Measurements from ENCODE around the gene ALDH1A3. TPM values are rescaled to one million over a fixed set of nuclear protein-coding genes. Genes with fewer than 3 reads are reported as not detected.

The ALDH1A3 gene
- total and polyA plus RNA-seq, 2 donors (not counting 1 experiment from before 2014, with no cell fraction given), result not detected

- no CpG with 5 or more reads among the region's 4 CpGs for WGBS (ENCODE audit: insufficient coverage)
- Histone ChIP-seq H4K20me1 (ENCODE audit: control insufficient read depth, insufficient read depth, low read length, poor library complexity, severe bottlenecking) (no peaks in the 10 kb centered on the region), H3K9ac (ENCODE audit: low read length) (no peak overlapping the region), H3K4me2 (replicated peaks; ENCODE audit: low read depth, low read length, poor library complexity, severe bottlenecking) (no peak overlapping the region), H3K36me3 (replicated peaks in 1 of 2; ENCODE audit: control extremely low read depth in 1 of 2, control insufficient read depth in 1 of 2, extremely low read depth in 1 of 2, insufficient read depth in 2 of 2, low read length in 1 of 2) (no peaks in the 10 kb centered on the region), H3K4me1 (ENCODE audit: control insufficient read depth in 2 of 2, insufficient read depth in 2 of 2, low read length in 2 of 2) (peaks cover 2 to 12% of the 10 kb centered on the region in 2 donors), H3K9me3 (ENCODE audit: control extremely low read depth in 1 of 3, control insufficient read depth in 2 of 3, insufficient read depth in 1 of 3, low read length in 2 of 3) (peaks cover 0 to 3% (median 0%) of the 10 kb centered on the region in 3 donors), H3K27ac (ENCODE audit: low read length in 2 of 2) (no peak overlapping the region), H3K4me3 (ENCODE audit: control extremely low read depth in 1 of 5, extremely low read depth in 1 of 5, insufficient read depth in 1 of 5, low read depth in 2 of 5, low read length in 4 of 5) (no peak overlapping the region), H3K27me3 (replicated peaks in 1 of 4; ENCODE audit: control extremely low read depth in 1 of 4, control insufficient read depth in 3 of 4, insufficient read depth in 4 of 4, low read length in 3 of 4) (peaks cover 0 to 7% (median 1%) of the 10 kb centered on the region in 4 experiments), H3K79me2 (ENCODE audit: control insufficient read depth, insufficient read depth, low read length) (no peaks in the 10 kb centered on the region), H2AFZ (ENCODE audit: insufficient read depth, low read depth, low read length, poor library complexity, severe bottlenecking) (no peak overlapping the region)
- no peak for TF ChIP-seq CTCF (IDR thresholded peaks at IDR 0.05)
- no peak for TF ChIP-seq EZH2 (IDR thresholded peaks at IDR 0.05; ENCODE audit: borderline replicate concordance, insufficient read depth, low read depth, low read length, poor library complexity, severe bottlenecking)
- no peaks in the 10 kb centered on the region for H3K9me3 Mint-ChIP-seq (ENCODE audit: insufficient read depth)
- peaks cover 15% of the 10 kb centered on the region for H3K27me3 Mint-ChIP-seq
- CTCF ChIA-PET, result interaction anchor here (1.0 kb wide), 2 partner anchors 20 to 154 kb away, joined by 3 to 5 read pairs; no protein-coding TSS in a partner anchor
- POLR2A ChIA-PET, result no interaction called here
- DNase-seq (no peak), ATAC-seq (ENCODE audit: low read depth) (no peak)
- no peak overlapping the region for H3K27ac Mint-ChIP-seq
- H3K4me1 Mint-ChIP-seq, result peaks cover 8% of the 10 kb centered on the region
- no peak overlapping the region for H3K4me3 Mint-ChIP-seq
- intact Hi-C loops (cut with micrococcal nuclease), result no loop called here
Observed at GRCh38 chr15:100852630-100853029, 27.0 kb upstream of the ALDH1A3 start.

GRCh38 chr15:100853676-100854440 lies 25.8 kb upstream of the ALDH1A3 start:
- Mint-ChIP-seq H3K9me3 (ENCODE audit: insufficient read depth) (no peaks in the 10 kb centered on the region), H3K27me3 (peaks cover 18% of the 10 kb centered on the region), H3K4me1 (peaks cover 8% of the 10 kb centered on the region), H3K4me3 (no peak overlapping the region), H3K27ac (no peak overlapping the region)
- Histone ChIP-seq H3K4me3 (ENCODE audit: control extremely low read depth in 1 of 5, extremely low read depth in 1 of 5, insufficient read depth in 1 of 5, low read depth in 2 of 5, low read length in 4 of 5) (no peak overlapping the region), H3K4me1 (ENCODE audit: control insufficient read depth in 2 of 2, insufficient read depth in 2 of 2, low read length in 2 of 2) (peaks cover 2 to 10% of the 10 kb centered on the region in 2 donors), H2AFZ (ENCODE audit: insufficient read depth, low read depth, low read length, poor library complexity, severe bottlenecking) (no peak overlapping the region), H3K27ac (ENCODE audit: low read length in 2 of 2) (no peak overlapping the region), H3K79me2 (ENCODE audit: control insufficient read depth, insufficient read depth, low read length) (no peaks in the 10 kb centered on the region), H3K4me2 (replicated peaks; ENCODE audit: low read depth, low read length, poor library complexity, severe bottlenecking) (no peak overlapping the region), H3K36me3 (replicated peaks in 1 of 2; ENCODE audit: control extremely low read depth in 1 of 2, control insufficient read depth in 1 of 2, extremely low read depth in 1 of 2, insufficient read depth in 2 of 2, low read length in 1 of 2) (no peaks in the 10 kb centered on the region), H3K9me3 (ENCODE audit: control extremely low read depth in 1 of 3, control insufficient read depth in 2 of 3, insufficient read depth in 1 of 3, low read length in 2 of 3) (peaks cover 0 to 3% (median 0%) of the 10 kb centered on the region in 3 donors), H4K20me1 (ENCODE audit: control insufficient read depth, insufficient read depth, low read length, poor library complexity, severe bottlenecking) (no peaks in the 10 kb centered on the region), H3K9ac (ENCODE audit: low read length) (no peak overlapping the region), H3K27me3 (replicated peaks in 1 of 4; ENCODE audit: control extremely low read depth in 1 of 4, control insufficient read depth in 3 of 4, insufficient read depth in 4 of 4, low read length in 3 of 4) (peaks cover 0 to 7% (median 0%) of the 10 kb centered on the region in 4 experiments)
- intact Hi-C loops (cut with micrococcal nuclease), result no loop called here
- CTCF ChIA-PET, result interaction anchor here (0.8 kb wide), 1 partner anchor 19 kb away, joined by 3 read pairs; no protein-coding TSS in a partner anchor
- no peak for DNase-seq
- WGBS (ENCODE audit: insufficient coverage), result 90% methylated on average over 13 of the region's 15 CpGs
- ATAC-seq (ENCODE audit: low read depth), result no peak
- TF ChIP-seq CTCF (IDR thresholded peaks at IDR 0.05) (no peak), EZH2 (IDR thresholded peaks at IDR 0.05; ENCODE audit: borderline replicate concordance, insufficient read depth, low read depth, low read length, poor library complexity, severe bottlenecking) (no peak)
- POLR2A ChIA-PET, result no interaction called here

All from B cell (primary cell).